CD4-positive, alpha-beta T cell treated with Interleukin-6 for 4 hours (primary cell): ENCODE data around the gene CTSG.
"Not testable (repeated sequence)": the region's sequence is repeated elsewhere in the genome, so short reads cannot be mapped to it uniquely, and the experiment has no call there.

Experiments used
- DNase-seq: peaks from one replicate; pipeline ENCODE4 v3.0.0-alpha.2; 2020; ENCODE audit warnings: mixed read lengths

The CTSG gene

GRCh38 chr14:24576182-24576581, at the start of gene CTSG:
CTSG (minus strand) TSS chr14:24576250; CDS start chr14:24576223, 27 bp downstream.
- DNase-seq = no peak

- DNase-seq = no peak
These were observed 37.7 kb upstream of the CTSG start for GRCh38 chr14:24613747-24614146.

GRCh38 chr14:24613241-24613640, 37.2 kb upstream of the CTSG start:
- DNase-seq = no peak

- no peak for DNase-seq
These were observed 36.1 kb upstream of the CTSG start for GRCh38 chr14:24612196-24612595.

GRCh38 chr14:24609655-24610344, 33.8 kb upstream of the CTSG start, which contains the start of gene GZMH:
GZMH (minus strand) TSS chr14:24609685; CDS start chr14:24609613, 72 bp downstream.
- no peak for DNase-seq

GRCh38 chr14:24607635-24608514, 31.8 kb upstream of the CTSG start:
- DNase-seq = no peak

- DNase-seq = no peak
These were observed 31.0 kb upstream of the CTSG start for GRCh38 chr14:24607081-24607480.

GRCh38 chr14:24606297-24606696, 30.2 kb upstream of the CTSG start:
- no peak for DNase-seq

GRCh38 chr14:24605435-24606190, 29.6 kb upstream of the CTSG start:
- peak; percentile 66 for DNase-seq

GRCh38 chr14:24597403-24597802, 21.4 kb upstream of the CTSG start:
- no peak for DNase-seq

GRCh38 chr14:24595073-24595808, 19.2 kb upstream of the CTSG start:
- no peak for DNase-seq

- not testable (repeated sequence) for DNase-seq
These were observed 15.0 kb upstream of the CTSG start for GRCh38 chr14:24591004-24591403.

- DNase-seq = not testable (repeated sequence)
These were observed 8.4 kb upstream of the CTSG start for GRCh38 chr14:24584402-24584801.

- no peak for DNase-seq
These were observed 2.5 kb upstream of the CTSG start for GRCh38 chr14:24578558-24578957.

- no peak for DNase-seq
These were observed 721 bp upstream of the CTSG start for GRCh38 chr14:24576771-24577170.

GRCh38 chr14:24574206-24574774, 1.8 kb downstream of the CTSG start:
- no peak for DNase-seq

- no peak for DNase-seq
These were observed 9.7 kb downstream of the CTSG start for GRCh38 chr14:24566318-24566717.

GRCh38 chr14:24565766-24566165, 10.3 kb downstream of the CTSG start:
- DNase-seq = no peak

- no peak for DNase-seq
These were observed 12.5 kb downstream of the CTSG start for GRCh38 chr14:24563505-24563904.

GRCh38 chr14:24556756-24557155, 19.3 kb downstream of the CTSG start:
- DNase-seq = no peak

GRCh38 chr14:24549064-24549463, 27.0 kb downstream of the CTSG start:
- DNase-seq = not testable (repeated sequence)

GRCh38 chr14:24542346-24542936, 33.6 kb downstream of the CTSG start:
- DNase-seq = no peak
